ENCODE data around the gene CEACAM8.
"Not testable (repeated sequence)": the region's sequence is repeated elsewhere in the genome, so short reads cannot be mapped to it uniquely, and the experiment has no call there.

CEACAM8 gene

GRCh38 chr19:42540071-42540553 lies 54.6 kb downstream of the CEACAM8 start:
- no peak for DNase-seq (ENCODE audit: low read depth)

- DNase-seq (ENCODE audit: low read depth), result no peak
Measured at GRCh38 chr19:42538841-42539709, 55.6 kb downstream of the CEACAM8 start.

- DNase-seq (ENCODE audit: low read depth), result not testable (repeated sequence)
Measured at GRCh38 chr19:42535276-42535675, 59.4 kb downstream of the CEACAM8 start.

GRCh38 chr19:42534391-42534790 lies 60.3 kb downstream of the CEACAM8 start:
- no peak for DNase-seq (ENCODE audit: low read depth)

GRCh38 chr19:42532891-42533290 lies 61.8 kb downstream of the CEACAM8 start:
- DNase-seq (ENCODE audit: low read depth), result no peak

GRCh38 chr19:42531313-42531712 lies 63.4 kb downstream of the CEACAM8 start:
- no peak for DNase-seq (ENCODE audit: low read depth)

Measured in GM04504 (cell line).